22Rv1 (cell line): ENCODE results near the gene TMEM192.

Experiments
- ZFX ChIP-seq: fragments of 450-650 bp; IDR thresholded peaks from 2 replicates; pipeline ENCODE4 v1.6.1; 2017; ENCODE audit warnings: antibody characterized with exemption, borderline replicate concordance
- TF ChIP-seq, protein P1 (sequence below): fragments of 450-650 bp; IDR thresholded peaks from 2 replicates; pipeline ENCODE4 v1.5.1; 2017; ENCODE audit warnings: mild to moderate bottlenecking

DNA sequence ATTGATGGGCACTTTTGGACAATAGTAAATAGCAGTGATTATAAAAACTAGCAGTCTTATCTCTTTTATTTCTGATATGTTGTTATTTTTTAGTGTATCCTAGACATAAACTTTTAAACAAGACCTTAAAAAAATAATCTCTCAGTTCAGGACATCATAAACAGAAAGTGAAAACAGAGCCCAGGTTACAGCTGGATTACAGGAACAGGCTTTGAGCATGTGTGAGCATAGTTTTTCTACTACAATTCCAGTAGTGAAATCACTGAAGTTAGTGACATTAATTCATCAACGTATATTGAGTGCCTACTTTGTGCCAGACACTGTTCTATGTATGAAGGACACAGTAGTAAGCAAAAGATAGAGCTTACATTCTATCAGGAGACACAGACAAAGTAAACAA, 42.1 kb downstream of the TMEM192 start:
- TF ChIP-seq ZFX, result no peak
- TF ChIP-seq, protein P1, sequence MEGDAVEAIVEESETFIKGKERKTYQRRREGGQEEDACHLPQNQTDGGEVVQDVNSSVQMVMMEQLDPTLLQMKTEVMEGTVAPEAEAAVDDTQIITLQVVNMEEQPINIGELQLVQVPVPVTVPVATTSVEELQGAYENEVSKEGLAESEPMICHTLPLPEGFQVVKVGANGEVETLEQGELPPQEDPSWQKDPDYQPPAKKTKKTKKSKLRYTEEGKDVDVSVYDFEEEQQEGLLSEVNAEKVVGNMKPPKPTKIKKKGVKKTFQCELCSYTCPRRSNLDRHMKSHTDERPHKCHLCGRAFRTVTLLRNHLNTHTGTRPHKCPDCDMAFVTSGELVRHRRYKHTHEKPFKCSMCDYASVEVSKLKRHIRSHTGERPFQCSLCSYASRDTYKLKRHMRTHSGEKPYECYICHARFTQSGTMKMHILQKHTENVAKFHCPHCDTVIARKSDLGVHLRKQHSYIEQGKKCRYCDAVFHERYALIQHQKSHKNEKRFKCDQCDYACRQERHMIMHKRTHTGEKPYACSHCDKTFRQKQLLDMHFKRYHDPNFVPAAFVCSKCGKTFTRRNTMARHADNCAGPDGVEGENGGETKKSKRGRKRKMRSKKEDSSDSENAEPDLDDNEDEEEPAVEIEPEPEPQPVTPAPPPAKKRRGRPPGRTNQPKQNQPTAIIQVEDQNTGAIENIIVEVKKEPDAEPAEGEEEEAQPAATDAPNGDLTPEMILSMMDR, result no peak
